ENCODE results near the gene LTF.
"Not testable (repeated sequence)": the region's sequence is repeated elsewhere in the genome, so short reads cannot be mapped to it uniquely, and the experiment has no call there.

The LTF gene

GRCh38 chr3:46464326-46465195, at the start of gene LTF:
Gene LTF, minus strand, starts transcription at chr3:46464905. Its CDS starts 38 bp downstream, at chr3:46464867.
- no peak for DNase-seq

GRCh38 chr3:46512191-46512749, 47.6 kb upstream of the LTF start:
- DNase-seq = no peak

- DNase-seq = no peak
These were observed 45.0 kb upstream of the LTF start for GRCh38 chr3:46509661-46510187.

GRCh38 chr3:46508850-46509591, 44.3 kb upstream of the LTF start:
- no peak for DNase-seq

- DNase-seq = no peak
These were observed 41.8 kb upstream of the LTF start for GRCh38 chr3:46506526-46506925.

GRCh38 chr3:46505953-46506352, 41.2 kb upstream of the LTF start:
- DNase-seq = no peak

- DNase-seq = no peak
These were observed 40.1 kb upstream of the LTF start for GRCh38 chr3:46504789-46505188.

- DNase-seq = no peak
These were observed 38.6 kb upstream of the LTF start for GRCh38 chr3:46503200-46503874.

GRCh38 chr3:46501702-46502101, 37.0 kb upstream of the LTF start:
- DNase-seq = no peak

- DNase-seq = no peak
These were observed 36.2 kb upstream of the LTF start for GRCh38 chr3:46500656-46501635.

- DNase-seq = no peak
These were observed 34.3 kb upstream of the LTF start for GRCh38 chr3:46498916-46499519.

GRCh38 chr3:46497556-46498265, 33.0 kb upstream of the LTF start, which contains the start of gene RTP3:
Gene RTP3, plus strand, starts transcription at chr3:46497976. Its CDS starts 87 bp downstream, at chr3:46498063.
- DNase-seq = no peak

GRCh38 chr3:46496746-46497555, 32.2 kb upstream of the LTF start:
- DNase-seq = no peak

- DNase-seq = no peak
These were observed 31.3 kb upstream of the LTF start for GRCh38 chr3:46495901-46496456.

- DNase-seq = not testable (repeated sequence)
These were observed 29.8 kb upstream of the LTF start for GRCh38 chr3:46494491-46494890.

- no peak for DNase-seq
These were observed 28.3 kb upstream of the LTF start for GRCh38 chr3:46492890-46493547.

GRCh38 chr3:46491089-46492070, 26.7 kb upstream of the LTF start:
- no peak for DNase-seq

Data from NCI-H2081 treated with DMSO at 0.1 percent for 48 hours (cell line).